ENCODE measurements around the gene PARD3. TPM values are rescaled to one million over a fixed set of nuclear protein-coding genes. Genes with fewer than 3 reads are reported as not detected.

The PARD3 gene
- polyA plus RNA-seq, 2 of the 4 experiments (the other 2 are of a cell fraction), result 110 to 200 TPM

- POLR2A ChIA-PET, result no interaction called here
- H3K27ac ChIP-seq, result no peak overlapping the region
- DNase-seq (ENCODE audit: low read depth in 1 of 2, low spot score in 1 of 2), result no peak
- no peak for ATAC-seq
- no peak overlapping the region for H3K4me2 ChIP-seq
- peaks cover 32% of the 10 kb centered on the region for H3K4me1 ChIP-seq
- no peak overlapping the region for H3K4me3 ChIP-seq
- TF ChIP-seq RFX5 (IDR thresholded peaks at IDR 0.05), result no peak
- TF ChIP-seq, protein P1, sequence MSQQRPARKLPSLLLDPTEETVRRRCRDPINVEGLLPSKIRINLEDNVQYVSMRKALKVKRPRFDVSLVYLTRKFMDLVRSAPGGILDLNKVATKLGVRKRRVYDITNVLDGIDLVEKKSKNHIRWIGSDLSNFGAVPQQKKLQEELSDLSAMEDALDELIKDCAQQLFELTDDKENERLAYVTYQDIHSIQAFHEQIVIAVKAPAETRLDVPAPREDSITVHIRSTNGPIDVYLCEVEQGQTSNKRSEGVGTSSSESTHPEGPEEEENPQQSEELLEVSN (IDR thresholded peaks at IDR 0.05; ENCODE audit: borderline replicate concordance, low read depth), result no peak
- TF ChIP-seq CHD4 (IDR thresholded peaks at IDR 0.05; ENCODE audit: borderline replicate concordance), result no peak
- TF ChIP-seq NPAS2 (CRISPR knock-in tag; IDR thresholded peaks at IDR 0.05; ENCODE audit: borderline replicate concordance), result no peak
- TF ChIP-seq, protein P2, sequence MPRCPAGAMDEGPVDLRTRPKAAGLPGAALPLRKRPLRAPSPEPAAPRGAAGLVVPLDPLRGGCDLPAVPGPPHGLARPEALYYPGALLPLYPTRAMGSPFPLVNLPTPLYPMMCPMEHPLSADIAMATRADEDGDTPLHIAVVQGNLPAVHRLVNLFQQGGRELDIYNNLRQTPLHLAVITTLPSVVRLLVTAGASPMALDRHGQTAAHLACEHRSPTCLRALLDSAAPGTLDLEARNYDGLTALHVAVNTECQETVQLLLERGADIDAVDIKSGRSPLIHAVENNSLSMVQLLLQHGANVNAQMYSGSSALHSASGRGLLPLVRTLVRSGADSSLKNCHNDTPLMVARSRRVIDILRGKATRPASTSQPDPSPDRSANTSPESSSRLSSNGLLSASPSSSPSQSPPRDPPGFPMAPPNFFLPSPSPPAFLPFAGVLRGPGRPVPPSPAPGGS (IDR thresholded peaks at IDR 0.05), result no peak
- TF ChIP-seq ZSCAN20 (CRISPR knock-in tag; IDR thresholded peaks at IDR 0.05), result no peak
- TF ChIP-seq ESRRA (IDR thresholded peaks at IDR 0.05; ENCODE audit: borderline replicate concordance, low read length), result no peak
- TF ChIP-seq, protein P3, sequence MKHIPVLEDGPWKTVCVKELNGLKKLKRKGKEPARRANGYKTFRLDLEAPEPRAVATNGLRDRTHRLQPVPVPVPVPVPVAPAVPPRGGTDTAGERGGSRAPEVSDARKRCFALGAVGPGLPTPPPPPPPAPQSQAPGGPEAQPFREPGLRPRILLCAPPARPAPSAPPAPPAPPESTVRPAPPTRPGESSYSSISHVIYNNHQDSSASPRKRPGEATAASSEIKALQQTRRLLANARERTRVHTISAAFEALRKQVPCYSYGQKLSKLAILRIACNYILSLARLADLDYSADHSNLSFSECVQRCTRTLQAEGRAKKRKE (CRISPR knock-in tag; IDR thresholded peaks at IDR 0.05; ENCODE audit: low read depth), result no peak
- TF ChIP-seq BHLHE40 (IDR thresholded peaks at IDR 0.05; ENCODE audit: low read depth, low read length), result no peak
- no peak for TF ChIP-seq MYC (IDR thresholded peaks at IDR 0.05; ENCODE audit: borderline replicate concordance, low read length)
- no peak for TF ChIP-seq RNF2 (IDR thresholded peaks at IDR 0.05; ENCODE audit: borderline replicate concordance, low read depth)
- no peak for TF ChIP-seq CBX2 (IDR thresholded peaks at IDR 0.05; ENCODE audit: borderline replicate concordance, low read depth)
- no peaks in the 10 kb centered on the region for H3K9me3 ChIP-seq
- FAIRE-seq, result no peak
- WGBS (ENCODE audit: missing lambda C conversion rate), result 78% methylated on average over 3 of the region's 3 CpGs
- CTCF ChIA-PET, result no interaction called here
Measured at GRCh38 chr10:34771106-34771505, 44.0 kb downstream of the PARD3 start.

GRCh38 chr10:34769899-34770298 is 45.2 kb downstream of the PARD3 start:
- H3K4me1 ChIP-seq, result peaks cover 44% of the 10 kb centered on the region
- no peak for FAIRE-seq

DNA sequence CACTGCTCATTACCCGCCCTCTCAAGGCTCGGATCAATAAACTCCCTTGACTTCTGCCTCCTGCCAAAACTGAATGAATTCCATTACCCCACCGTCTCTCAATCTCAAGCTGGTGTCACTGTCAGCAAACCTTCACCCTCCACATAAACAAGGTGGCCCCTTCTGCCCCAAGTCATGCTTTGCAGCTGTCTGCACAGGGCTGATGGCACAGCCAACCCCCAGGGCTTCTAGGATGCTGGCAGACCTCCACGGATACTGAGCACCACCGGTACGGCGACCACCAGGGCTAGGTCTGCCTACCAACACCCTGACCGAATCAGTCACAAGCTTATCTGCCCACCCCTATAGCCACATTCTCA is 46.1 kb downstream of the PARD3 start:
- FAIRE-seq, result no peak
- no peak overlapping the region for H3K4me3 ChIP-seq
- CTCF ChIA-PET, result interaction anchor here (0.6 to 1.6 kb wide), 8 partner anchors 21 to 259 kb away, joined by 3 to 6 read pairs (median 3); no protein-coding TSS in a partner anchor

More at GRCh38 chr10:34769899-34770298, 45.2 kb downstream of the PARD3 start:
- TF ChIP-seq MAZ (IDR thresholded peaks at IDR 0.05; ENCODE audit: borderline replicate concordance, low read depth, low read length), result no peak
- DNase-seq (ENCODE audit: low read depth in 1 of 2, low spot score in 1 of 2) (no peak), ATAC-seq (no peak)
- ChIA-PET POLR2A (no interaction called here), CTCF (interaction anchor here (1.0 to 1.1 kb wide), 2 partner anchors 45 to 102 kb away, joined by 3 read pairs; no protein-coding TSS in a partner anchor)
- Histone ChIP-seq H3K9me3 (no peaks in the 10 kb centered on the region), H3K4me2 (no peak overlapping the region), H3K27ac (no peak overlapping the region), H3K4me3 (no peak overlapping the region)
- WGBS (ENCODE audit: missing lambda C conversion rate), result 92% methylated on average over 2 of the region's 2 CpGs

More for the DNA sequence above, 46.1 kb downstream of the PARD3 start:
- POLR2A ChIA-PET, result no interaction called here
- H3K4me2 ChIP-seq, result peak overlapping the region; percentile 60
- WGBS (ENCODE audit: missing lambda C conversion rate), result 74% methylated on average over 8 of the region's 8 CpGs
- peaks cover 47% of the 10 kb centered on the region for H3K4me1 ChIP-seq
- DNase-seq (ENCODE audit: low read depth in 1 of 2, low spot score in 1 of 2), result no peak
- peak; percentile 40; a peak in 3 of 6 replicates for ATAC-seq
- no peaks in the 10 kb centered on the region for H3K9me3 ChIP-seq
- TF ChIP-seq EHF (CRISPR knock-in tag; IDR thresholded peaks at IDR 0.05) (no peak), FOSL2 (IDR thresholded peaks at IDR 0.05) (no peak), FOSL2 (CRISPR knock-in tag; IDR thresholded peaks at IDR 0.05) (no peak)
- TF ChIP-seq, protein P4, sequence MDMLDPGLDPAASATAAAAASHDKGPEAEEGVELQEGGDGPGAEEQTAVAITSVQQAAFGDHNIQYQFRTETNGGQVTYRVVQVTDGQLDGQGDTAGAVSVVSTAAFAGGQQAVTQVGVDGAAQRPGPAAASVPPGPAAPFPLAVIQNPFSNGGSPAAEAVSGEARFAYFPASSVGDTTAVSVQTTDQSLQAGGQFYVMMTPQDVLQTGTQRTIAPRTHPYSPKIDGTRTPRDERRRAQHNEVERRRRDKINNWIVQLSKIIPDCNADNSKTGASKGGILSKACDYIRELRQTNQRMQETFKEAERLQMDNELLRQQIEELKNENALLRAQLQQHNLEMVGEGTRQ (IDR thresholded peaks at IDR 0.05), result no peak
- peak overlapping the region; percentile 2 to 73; a peak in 4 of 6 replicates for H3K27ac ChIP-seq

Measured in A549 (cell line).